T-helper 2 cell (primary cell): ENCODE data around the gene SYNDIG1.

Experiments
- DNase-seq, 5 experiments: peaks; one replicate each; pipeline versions ENCODE4 v3.0.0 to v3.0.0-alpha.2; 2012 to 2022

Gene SYNDIG1

DNA sequence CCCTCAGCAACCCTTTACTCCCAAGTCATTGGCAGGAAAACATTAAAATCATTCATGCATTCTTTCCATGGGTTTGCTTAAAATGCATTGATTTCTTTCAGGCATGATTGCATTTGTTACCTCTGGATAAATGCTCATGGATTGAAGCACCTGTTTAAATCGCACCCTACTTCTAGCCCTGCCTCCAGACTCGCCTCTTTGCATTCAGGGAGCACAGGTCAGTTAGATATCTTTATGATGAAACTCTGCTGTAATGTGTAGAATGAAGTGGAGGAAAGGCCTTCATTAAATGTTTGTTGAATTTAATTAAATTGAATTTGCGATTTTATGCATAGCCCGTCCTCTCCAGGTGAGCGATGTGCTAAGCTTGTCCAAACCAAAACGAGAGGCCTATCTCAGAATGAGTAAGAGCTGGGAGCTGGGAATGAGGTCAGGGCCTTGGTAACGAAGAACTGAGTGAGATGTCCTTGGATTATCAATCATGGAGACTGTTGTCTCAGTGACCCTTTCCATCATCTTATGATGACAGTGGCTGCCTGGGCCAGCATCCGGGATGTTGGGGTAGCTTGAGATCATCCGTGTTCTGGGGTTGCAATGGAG, 210.1 kb downstream of the SYNDIG1 start:
- DNase-seq, result no peak

- no peak for DNase-seq
Observed at GRCh38 chr20:24681634-24682495, 212.4 kb downstream of the SYNDIG1 start.

DNA sequence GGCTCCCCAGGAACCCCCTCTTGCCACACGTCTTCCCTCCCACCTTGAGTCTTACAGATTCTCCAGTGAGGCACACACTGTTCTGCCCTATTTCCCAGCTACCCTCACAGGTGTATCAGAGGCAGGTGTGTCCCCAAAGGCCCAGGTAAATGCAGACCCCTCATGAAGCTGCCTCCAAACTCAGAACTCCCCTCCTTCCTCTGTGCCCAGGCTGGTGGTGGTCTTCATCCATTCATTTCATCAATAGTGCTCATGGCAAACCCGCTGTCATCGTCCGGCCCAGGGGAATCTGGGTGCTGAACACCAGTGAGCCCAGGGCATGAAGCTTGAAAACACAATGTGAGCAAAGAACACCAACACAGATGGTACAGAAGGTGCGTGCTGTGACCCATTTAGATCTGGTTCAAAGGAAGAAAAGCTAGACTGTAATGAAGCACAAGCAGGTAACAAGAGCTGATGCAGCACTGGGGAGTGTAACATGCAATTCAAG, 213.1 kb downstream of the SYNDIG1 start:
- DNase-seq, result no peak

DNA sequence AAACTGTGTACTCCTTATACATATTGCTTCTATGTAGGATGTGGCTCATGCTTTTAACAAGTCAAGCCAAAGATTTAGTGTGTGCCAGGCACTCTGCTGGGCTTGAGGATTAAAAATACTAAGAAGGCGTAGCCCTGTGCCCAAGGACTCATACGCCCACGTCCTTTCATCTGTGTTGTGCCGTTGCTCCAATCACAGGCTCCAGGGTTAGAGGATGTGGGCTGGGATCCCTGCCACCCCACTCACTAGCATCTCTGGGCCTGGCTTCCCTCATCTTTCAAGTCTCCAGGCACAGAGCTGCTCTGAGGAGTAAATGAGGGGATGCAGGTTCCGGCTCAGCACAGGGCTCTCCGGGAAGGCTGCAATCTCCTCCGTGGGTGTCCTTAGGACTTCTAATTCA, 214.2 kb downstream of the SYNDIG1 start:
- DNase-seq, result no peak

- DNase-seq, result no peak
Observed at GRCh38 chr20:24684421-24684871, 215.0 kb downstream of the SYNDIG1 start.

DNA sequence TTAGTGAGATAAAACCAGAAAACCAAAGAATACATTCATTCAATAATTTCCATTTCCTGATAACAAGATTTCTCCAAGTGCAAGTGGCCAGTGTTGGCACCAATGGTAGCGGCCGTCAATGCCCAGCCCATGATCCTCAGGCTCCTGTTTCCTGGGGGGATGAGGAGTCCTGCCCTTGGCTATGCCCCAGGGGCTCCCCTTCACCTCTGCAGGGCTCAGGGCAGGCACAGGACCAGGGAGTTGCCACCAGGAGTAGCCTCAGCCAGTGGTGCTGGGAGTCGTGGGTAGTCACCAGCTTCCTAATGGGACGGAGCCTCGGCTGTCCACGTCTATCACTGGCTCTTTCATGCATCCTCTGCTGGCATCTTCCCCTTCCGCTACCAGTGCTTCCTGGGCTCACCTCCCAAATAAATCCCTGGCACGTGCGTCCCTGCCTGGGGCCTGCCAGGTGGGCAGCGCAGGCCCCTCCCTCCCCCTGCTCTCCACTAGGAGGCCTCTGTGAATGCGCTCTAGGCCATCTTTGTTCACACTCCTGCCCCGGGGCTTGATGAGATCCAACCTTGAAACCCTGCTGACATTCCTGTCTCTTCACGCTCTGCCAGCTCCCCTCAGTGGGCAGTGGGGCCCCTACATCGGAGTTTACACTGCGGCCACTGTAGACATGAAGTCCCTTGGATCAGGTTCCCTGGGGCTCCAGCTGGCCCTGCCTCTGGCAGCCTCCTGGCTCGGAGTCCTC, 215.7 kb downstream of the SYNDIG1 start:
- no peak for DNase-seq

GRCh38 chr20:24685736-24686135, 216.3 kb downstream of the SYNDIG1 start:
- no peak for DNase-seq

GRCh38 chr20:24686156-24686555, 216.7 kb downstream of the SYNDIG1 start:
- no peak for DNase-seq

GRCh38 chr20:24690408-24690807, 221.0 kb downstream of the SYNDIG1 start:
- DNase-seq, result no peak

DNA sequence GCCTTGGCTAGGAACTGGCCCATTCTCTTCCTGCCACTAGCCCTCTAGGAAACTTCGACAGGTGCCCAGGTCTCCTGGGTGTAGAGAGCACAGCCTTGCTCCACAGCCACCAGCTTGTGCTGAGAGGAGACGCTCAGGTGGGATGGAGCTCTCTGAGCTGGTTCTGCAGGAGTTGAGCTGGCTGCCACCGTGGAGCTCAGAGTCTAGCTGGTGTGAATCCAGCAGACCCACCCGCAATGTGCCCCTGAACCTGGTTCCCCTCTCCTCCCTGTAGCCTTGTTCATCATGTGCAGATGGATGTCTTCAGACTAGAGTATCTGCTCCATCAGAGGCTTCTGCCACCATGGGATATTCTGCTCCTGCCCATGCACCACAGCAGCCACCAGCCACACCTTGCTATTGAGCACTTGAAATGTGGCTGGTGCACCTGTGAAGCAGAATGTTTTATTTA, 222.5 kb downstream of the SYNDIG1 start:
- DNase-seq, result no peak

GRCh38 chr20:24692446-24693200, 223.2 kb downstream of the SYNDIG1 start:
- DNase-seq, result no peak

GRCh38 chr20:24693466-24694156, 224.2 kb downstream of the SYNDIG1 start:
- DNase-seq, result no peak

DNA sequence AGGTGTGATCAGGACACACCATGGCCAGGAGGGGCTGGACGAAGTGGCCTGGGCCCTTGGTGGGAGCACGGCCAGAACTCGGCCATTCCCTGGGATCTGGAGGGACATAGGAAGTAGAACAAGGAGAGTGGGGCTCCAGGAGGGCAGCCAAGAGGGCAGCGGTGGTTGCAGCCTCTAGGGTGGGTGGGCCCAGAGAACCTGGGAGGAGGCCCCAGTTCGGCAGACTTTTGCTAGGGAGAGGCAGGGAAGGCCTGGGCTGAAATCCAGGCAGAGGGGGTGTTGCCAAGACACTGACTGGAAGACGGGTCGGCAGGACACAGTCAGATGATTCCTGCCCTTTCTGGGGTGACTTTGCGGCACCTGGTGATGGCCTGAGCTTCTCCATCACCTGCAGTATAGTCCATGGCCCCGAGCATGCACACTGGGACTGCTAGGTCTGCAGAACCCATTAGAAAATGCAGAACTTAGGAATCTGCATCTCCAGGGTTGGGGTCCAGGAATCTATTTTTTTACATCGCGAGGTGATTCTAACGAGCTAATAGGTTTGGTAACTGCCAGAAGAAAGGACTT, 224.8 kb downstream of the SYNDIG1 start:
- DNase-seq, result no peak

DNA sequence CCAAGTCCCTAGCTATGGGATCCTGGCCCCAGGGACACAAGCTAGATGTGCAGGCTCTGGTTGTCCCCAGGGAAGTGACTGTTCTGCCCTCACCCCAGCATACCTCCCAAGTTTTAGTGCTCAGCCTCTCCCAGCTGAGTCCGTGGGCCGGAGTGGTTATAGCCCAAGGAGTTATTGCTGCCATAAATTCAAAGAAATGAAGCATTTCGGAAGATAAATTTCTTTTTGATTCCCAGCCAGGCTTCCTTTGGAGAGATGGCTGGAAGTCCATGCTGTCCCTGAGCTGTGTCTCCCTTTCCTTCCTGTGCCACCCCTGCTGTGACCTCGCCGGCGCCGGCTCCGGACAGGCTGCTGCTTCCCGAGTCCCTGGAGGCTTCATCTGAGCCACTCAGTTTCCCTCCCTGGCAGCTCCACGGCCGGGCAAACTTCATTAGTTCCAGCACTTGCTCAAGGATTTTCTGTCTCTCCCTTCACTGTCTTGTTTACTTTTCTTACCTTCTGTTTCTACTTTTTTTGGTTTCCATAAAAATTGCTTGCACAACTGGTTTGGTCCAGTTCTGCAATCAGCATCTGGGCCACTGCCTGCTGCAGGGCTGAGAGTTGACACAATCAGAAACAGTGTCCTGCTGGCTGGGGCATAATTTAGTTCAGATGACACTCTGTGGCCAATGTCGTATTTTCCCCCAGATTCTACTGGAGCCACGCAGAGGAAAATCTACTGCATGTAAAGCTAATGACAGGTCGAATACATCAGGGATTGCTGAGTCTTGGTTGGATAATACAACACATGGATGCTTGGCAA, 225.5 kb downstream of the SYNDIG1 start:
- no peak for DNase-seq

- no peak for DNase-seq
Observed at GRCh38 chr20:24695529-24696225, 226.2 kb downstream of the SYNDIG1 start.

DNA sequence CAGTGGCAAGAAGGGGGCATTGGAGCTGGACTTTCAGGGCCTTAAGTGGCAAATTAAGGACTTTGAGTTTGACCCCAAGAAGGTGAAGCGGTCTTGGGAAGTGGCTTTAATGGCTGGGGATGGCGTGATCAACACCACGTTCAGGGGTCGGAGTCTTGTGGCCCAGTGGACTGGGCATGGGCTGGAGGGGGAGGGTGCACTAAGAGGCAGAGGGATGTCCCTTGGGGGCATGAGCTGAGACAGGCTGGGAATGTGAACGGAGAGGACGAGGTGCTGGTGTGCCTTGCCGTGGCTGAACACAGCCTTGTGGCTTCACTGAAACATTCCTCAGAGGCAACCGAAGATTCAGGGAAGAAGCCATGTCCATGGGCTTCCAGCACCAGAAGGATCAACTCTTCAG, 227.0 kb downstream of the SYNDIG1 start:
- DNase-seq, result no peak

DNA sequence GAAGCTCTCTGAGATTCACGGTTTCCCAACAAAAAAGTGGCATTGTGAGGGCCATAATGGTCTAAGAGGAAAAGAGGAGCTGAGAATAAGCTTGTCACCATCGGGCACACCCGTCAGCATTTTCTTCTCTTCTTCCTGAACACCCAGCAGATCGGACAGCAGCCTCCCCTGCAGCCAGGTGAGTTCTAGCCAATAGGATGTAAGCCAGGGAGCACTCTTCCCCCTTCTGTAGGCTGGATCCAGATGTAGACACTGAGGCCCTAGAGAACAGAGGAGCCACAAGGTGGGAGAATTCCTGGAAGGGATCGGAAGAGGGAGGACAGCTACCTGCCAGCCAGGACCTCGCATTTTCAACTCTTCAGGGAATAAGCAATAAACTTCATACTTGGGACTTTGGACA, 228.0 kb downstream of the SYNDIG1 start:
- no peak for DNase-seq

- DNase-seq, result peak in 1 of 5 experiments; percentile 6
Observed at GRCh38 chr20:24698189-24698588, 228.8 kb downstream of the SYNDIG1 start.

GRCh38 chr20:24698706-24699206, 229.3 kb downstream of the SYNDIG1 start:
- no peak for DNase-seq
